HEK293T (cell line): ENCODE data around the gene SH3RF3.

Experiments used
- BHLHE40 ChIP-seq: fragments of 450-650 bp; IDR thresholded peaks from 2 replicates; pipeline ENCODE4 v1.6.1; 2016; ENCODE audit warnings: mild to moderate bottlenecking, moderate library complexity, borderline replicate concordance
- ELF4 ChIP-seq: fragments of 450-650 bp; IDR thresholded peaks from 2 replicates; pipeline ENCODE4 v1.6.1; 2017; ENCODE audit warnings: antibody characterized with exemption
- FOXA1 ChIP-seq: fragments of 450-650 bp; IDR thresholded peaks from 2 replicates; pipeline ENCODE4 v1.6.1; 2016; ENCODE audit warnings: mild to moderate bottlenecking
- FOXK2 ChIP-seq: fragments of 450-650 bp; IDR thresholded peaks from 2 replicates; pipeline ENCODE4 v1.6.1; 2016; ENCODE audit warnings: mild to moderate bottlenecking
- HDGF ChIP-seq: fragments of 450-650 bp; IDR thresholded peaks from 2 replicates; pipeline ENCODE4 v1.6.1; 2017; ENCODE audit warnings: antibody characterized with exemption, borderline replicate concordance
- L3MBTL2 ChIP-seq: fragments of 450-650 bp; conservative IDR thresholded peaks from 2 replicates; pipeline ENCODE4 v1.6.1; 2016; ENCODE audit warnings: mild to moderate bottlenecking
- NFRKB ChIP-seq: fragments of 450-650 bp; IDR thresholded peaks from 2 replicates; pipeline ENCODE4 v1.6.1; 2016; ENCODE audit warnings: mild to moderate bottlenecking, moderate library complexity
- SP1 ChIP-seq: fragments of 450-650 bp; IDR thresholded peaks from 2 replicates; pipeline ENCODE4 v1.6.1; 2017
- SUZ12 ChIP-seq: fragments of 450-650 bp; IDR thresholded peaks from 2 replicates; pipeline ENCODE4 v1.6.1; 2016; ENCODE audit warnings: mild to moderate bottlenecking
- TF ChIP-seq, protein P1 (sequence below): fragments of 450-650 bp; IDR thresholded peaks from 2 replicates; pipeline ENCODE4 v1.6.1; 2016

DNA sequence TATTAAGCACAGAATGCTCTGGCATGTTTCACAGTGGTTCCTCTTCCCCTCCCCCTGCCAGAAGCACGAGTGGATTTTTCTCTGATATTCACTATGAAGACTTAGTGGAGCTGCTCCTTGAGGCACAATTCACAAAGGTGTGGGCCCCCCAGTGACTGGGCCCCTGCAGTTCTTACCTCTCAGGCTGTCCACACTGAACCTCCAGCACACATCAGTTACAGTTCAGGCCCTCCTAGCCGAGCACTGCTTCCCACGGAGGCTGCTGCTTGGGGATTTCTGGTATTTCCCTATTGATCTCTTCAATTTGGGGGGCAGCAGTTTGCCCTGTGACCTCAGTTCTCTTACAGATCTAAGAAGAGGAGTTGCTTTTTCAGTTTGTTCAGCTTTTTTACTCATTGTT lies 236.1 kb downstream of the SH3RF3 start:
- TF ChIP-seq SP1, result no peak
- TF ChIP-seq SUZ12, result no peak
- TF ChIP-seq L3MBTL2, result no peak
- no peak for TF ChIP-seq BHLHE40
- TF ChIP-seq FOXK2, result no peak
- TF ChIP-seq HDGF, result no peak
- no peak for TF ChIP-seq NFRKB
- TF ChIP-seq ELF4, result no peak
- TF ChIP-seq FOXA1, result no peak
- TF ChIP-seq, protein P1, sequence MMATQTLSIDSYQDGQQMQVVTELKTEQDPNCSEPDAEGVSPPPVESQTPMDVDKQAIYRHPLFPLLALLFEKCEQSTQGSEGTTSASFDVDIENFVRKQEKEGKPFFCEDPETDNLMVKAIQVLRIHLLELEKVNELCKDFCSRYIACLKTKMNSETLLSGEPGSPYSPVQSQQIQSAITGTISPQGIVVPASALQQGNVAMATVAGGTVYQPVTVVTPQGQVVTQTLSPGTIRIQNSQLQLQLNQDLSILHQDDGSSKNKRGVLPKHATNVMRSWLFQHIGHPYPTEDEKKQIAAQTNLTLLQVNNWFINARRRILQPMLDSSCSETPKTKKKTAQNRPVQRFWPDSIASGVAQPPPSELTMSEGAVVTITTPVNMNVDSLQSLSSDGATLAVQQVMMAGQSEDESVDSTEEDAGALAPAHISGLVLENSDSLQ, result no peak
